Inflammatory macrophage treated with lipopolysaccharide for 4 hours (primary cell): ENCODE measurements around the gene PHKG1.
A peak's percentile ranks its signal among the peaks of the same experiment; 100 is the strongest.
"Not testable (repeated sequence)": the region's sequence is repeated elsewhere in the genome, so short reads cannot be mapped to it uniquely, and the experiment has no call there.

ENCODE experiments used
- DNase-seq: peaks from one replicate; pipeline ENCODE4 v3.0.0-alpha.2; 2020

Gene PHKG1

DNA sequence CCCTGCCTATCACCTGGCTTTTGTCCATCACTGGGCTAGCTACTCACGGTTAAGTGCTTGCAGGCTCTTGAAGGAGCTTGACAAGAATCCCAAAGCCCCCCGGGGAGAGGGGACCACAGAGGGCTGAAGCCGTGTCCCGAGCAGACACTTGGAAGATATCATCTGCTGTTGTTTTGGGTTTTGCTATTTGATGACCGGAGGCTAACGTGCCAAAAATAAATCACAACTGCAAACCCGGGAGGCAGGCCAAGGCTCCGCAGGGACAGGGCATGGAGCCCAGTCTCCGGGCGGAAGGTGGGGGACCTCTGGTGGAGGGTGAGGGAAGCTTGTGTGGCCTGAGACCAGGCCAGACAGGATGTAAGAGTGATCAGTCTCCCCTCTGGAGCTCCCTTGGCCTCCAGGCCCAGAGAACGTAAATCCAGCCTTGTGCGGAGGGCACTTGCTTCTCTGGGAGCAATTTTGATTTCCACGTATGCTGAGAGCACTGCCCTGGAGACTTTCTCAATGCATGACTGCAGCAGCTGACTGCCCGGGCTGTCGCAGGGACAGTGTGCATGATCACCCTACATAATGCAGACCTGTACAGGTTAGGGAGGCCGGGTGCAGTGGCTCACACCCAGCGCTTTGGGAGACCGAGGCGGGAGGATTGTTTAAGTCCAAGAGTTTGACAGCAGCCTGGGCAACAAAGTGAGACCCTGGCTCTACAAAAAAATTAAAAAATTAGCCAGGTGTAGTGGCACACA is at the start of gene PHKG1:
Gene PHKG1, minus strand, starts transcription at position 164 of the 743 bp plus-strand sequence. CDS start 4,011 bp downstream, outside the sequence.
- no peak for DNase-seq

DNA sequence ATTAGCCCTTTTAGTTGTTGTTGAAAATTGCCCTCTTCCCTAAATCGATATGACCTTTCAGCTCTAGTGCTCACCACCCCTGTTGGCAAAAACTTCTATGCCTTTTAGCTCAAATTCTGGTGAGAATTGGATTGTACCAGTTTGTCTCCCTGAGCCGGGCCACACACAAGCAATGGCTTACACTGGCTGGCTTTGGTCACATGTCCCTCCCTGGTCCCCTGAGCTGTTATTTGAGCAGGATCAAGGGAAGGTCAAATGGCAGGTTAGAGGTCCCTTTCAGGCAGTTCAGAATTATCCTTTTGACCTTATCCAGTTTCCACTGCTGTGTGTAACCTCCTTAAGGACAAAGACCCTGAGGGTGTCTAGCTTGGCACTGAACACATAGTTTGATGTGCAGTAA is 38.3 kb upstream of the PHKG1 start:
- DNase-seq = not testable (repeated sequence)

- DNase-seq = no peak
These were observed 34.7 kb upstream of the PHKG1 start for GRCh38 chr7:56127241-56127975.

- DNase-seq = no peak
These were observed 33.1 kb upstream of the PHKG1 start for GRCh38 chr7:56125831-56126230.

- DNase-seq = no peak
These were observed 32.2 kb upstream of the PHKG1 start for GRCh38 chr7:56124981-56125380.

GRCh38 chr7:56121440-56121839 is 28.7 kb upstream of the PHKG1 start:
- no peak for DNase-seq

- DNase-seq = no peak
These were observed 23.2 kb upstream of the PHKG1 start, which contains the start of gene NUPR2 for GRCh38 chr7:56115852-56116538. Gene NUPR2, minus strand, starts transcription at chr7:56116417. Its CDS starts 103 bp downstream, at chr7:56116314.

GRCh38 chr7:56112244-56112643 is 19.5 kb upstream of the PHKG1 start:
- DNase-seq = not testable (repeated sequence)

DNA sequence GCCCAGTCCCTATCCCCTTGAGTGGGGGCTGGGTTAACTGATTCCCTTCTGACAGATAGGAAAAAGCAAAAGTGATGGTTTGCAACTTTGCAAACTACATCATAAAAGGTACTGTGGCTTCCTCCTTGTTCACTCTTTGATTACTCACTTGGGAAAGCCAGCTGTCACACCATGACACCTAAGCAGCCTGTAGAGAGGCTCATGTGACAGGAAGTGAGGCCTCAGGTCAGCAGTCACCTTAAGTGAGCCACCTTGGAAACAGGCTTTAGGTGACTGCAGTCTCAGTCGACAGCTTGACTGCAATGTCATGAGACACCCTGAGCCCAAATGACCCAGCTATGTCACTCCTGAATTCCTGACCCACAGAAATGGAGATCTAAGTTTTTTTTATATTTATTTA is 17.9 kb upstream of the PHKG1 start:
- DNase-seq = no peak

- DNase-seq = no peak
These were observed 15.2 kb upstream of the PHKG1 start for GRCh38 chr7:56107954-56108258.

DNA sequence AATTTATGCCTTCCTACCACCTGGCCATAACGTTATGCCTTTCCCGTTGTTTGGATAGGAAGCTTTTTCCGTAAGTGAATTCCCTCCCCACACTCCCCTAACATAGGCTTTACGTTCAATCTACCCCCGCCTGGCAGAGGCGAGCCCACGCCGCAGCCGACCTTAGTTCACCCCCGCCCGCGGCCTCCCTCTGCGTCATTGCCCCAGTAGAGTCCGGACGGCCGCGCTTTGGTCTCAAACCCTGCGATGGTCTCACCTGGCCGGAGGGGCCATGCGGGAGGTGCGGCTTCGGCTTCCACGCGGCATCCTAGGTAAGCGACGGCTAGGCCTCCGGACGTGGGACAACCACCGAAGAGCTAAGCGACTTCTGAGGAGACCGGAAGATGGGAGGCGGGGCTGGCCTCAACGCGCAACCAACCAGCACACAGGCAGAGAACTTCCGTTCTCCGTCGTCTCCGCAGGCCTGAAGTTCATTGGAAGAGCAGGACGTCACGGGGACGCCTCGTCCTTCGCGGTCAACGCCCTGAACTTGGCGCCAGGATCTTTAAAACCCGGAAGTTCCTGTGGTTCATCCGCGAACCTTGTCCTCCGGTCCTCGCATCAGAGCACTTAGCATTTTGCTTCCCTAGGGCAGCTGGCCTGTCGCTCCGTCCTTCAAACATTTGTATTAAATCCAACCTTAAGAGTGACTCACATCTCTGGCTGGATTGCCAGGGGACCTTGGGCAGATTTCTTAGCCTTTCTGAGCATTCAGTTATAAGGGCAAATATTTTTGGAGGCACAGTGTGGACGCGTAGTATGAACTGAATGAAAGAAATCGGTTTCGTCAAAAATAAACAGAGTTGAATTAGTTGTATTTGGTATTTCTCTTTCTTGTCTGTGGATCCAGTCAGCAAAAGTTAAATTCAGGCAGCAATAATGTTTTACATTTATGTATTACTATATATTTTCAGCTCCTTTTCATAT is 13.6 kb upstream of the PHKG1 start, which contains the start of gene CHCHD2:
Gene CHCHD2, minus strand, starts transcription at position 369 of the 966 bp plus-strand sequence. Its CDS starts 63 bp downstream, at position 306.
- peak; percentile 100 for DNase-seq

DNA sequence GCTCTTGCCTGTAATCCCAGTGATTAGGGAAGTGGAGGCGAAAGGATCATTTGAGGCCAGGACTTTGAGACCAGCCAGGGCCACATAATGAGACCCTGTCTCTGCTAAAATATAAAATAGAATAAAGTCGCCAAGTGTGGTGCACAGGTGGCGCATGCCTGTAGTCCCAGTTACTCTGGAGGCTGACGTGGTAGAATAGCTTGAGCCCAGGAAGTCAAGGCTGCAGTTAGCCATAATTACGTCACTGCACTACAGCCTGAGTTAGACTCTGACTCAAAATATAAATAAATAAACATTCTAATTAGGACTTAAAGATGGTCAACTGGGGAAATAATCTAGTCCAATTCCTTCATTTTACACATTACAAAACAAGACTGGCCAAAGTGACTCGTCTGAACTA is 12.8 kb upstream of the PHKG1 start:
- DNase-seq = peak; percentile 63

- not testable (repeated sequence) for DNase-seq
These were observed 11.4 kb upstream of the PHKG1 start for GRCh38 chr7:56104138-56104537.

DNA sequence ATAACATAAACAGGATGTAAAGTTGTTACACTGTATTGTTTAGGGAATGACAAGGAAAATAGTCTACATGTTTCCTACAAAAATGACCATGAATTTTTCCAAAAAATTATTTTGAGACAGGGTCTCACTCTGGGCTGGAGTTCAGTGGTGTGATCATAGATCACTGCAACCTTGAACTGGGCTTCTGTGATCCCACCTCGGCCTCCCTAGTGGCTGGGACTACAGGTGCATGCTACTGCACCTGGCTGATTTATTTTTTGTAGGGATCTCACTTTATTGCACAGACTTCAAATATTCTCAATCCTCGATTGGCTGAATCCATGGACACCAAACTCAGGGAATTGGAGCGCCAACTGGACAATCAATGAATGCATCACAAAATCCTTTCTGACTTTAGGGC is 6.9 kb upstream of the PHKG1 start:
- no peak for DNase-seq

DNA sequence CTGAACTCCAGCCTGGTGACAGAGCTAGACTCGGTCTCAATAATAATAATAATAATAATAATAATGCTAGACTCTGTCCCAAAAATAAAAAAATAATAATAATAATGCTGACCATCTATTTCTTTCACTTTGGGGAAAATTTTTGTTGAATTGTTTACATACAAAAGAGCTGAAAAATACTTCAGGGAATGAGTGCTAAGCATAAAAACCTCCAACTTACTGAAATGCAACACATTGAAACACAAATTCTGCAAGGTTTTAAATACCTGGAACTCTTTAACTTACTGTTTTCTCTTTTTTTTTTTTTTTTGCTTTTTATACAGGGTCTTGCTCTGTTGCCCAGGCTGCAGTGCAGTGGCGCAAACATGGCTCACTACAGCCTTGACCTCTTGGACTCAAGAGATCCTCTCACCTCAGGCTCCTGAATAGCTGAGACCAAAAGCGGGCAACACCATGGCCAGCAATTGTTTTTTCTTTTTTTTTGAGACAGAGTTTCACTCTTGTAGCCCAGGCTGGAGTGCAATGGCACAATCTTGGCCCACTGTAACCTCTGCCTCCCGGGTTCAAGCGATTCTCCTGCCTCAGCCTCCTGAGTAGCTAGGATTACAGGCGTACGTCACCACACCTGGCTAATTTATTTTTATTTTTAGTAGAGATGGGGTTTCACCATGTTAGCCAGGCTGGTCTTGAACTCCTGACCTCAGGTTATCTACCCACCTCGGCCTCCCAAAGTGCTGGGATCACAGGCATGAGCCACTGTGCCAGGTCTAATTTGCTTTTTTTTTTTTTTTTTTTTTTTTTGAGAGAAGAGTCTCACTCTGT is 5.6 kb upstream of the PHKG1 start:
- not testable (repeated sequence) for DNase-seq

DNA sequence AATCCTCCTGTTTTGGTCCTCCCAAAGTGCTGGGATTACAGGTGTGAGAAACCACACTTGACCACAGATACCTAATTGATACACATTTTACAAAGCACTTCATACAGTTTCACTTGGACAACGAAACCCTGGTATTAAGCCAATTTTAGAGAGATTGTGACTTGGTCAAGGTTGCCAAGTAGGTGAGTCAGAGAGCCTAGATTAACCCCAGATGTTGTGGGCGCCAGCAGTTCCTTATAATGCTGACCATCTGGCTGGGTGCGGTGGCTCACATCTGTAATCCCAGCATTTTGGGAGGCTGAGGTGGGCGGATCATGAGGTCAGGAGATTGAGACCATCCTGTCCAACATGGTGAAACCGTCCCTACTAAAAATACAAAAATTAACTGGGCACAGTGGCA is 4.9 kb upstream of the PHKG1 start:
- DNase-seq = peak; percentile 46

DNA sequence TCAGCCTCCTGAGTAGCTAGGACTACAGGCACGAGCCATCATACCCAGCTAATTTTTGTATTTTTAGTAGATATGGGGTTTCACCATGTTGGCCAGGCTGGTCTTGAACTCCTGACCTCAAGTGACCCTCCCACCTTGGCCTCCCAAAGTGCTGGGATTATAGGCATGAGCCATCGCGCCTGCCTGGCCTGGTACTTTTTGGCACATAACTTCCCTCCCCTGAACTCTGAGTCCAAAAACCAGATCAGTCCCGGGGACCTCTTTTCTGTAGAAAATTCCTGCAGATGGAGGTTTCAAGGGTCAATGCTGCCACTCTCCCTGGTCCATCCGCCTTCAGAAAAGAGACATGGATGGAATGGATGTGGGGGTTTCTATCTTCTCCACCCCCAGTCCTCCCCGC is 364 bp downstream of the PHKG1 start:
- DNase-seq = not testable (repeated sequence)

DNA sequence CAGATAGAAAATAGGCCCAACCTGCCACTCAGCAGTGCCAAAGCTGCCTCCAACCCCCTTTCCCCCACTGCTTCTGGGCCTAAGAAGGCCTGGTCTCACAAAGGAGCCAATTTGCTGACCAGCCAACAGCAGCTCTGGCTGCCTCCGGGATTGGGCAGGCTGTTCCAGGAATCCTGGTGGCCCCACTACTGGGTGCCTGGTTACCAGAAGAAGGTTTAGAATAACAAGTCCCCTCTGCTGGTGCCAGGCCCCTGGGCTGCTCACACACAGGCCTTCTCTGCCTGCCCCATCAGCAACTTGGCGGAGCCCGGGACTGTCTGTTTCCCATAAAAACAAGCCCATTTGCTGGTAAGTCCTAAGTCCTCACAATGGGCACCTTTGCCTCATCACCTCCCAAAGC is 1.2 kb downstream of the PHKG1 start:
- no peak for DNase-seq

GRCh38 chr7:56087445-56087844 is 5.3 kb downstream of the PHKG1 start:
- DNase-seq = no peak

- no peak for DNase-seq
These were observed 6.0 kb downstream of the PHKG1 start for GRCh38 chr7:56086761-56087160.

GRCh38 chr7:56083150-56083785 is 9.5 kb downstream of the PHKG1 start:
- no peak for DNase-seq
